C4-2B (cell line): Measurements from ENCODE around the gene PHF2.

ENCODE experiments used
- H3K27ac ChIP-seq: fragments of 450-650 bp; 2 replicates; pipeline ENCODE4 v1.5.1; 2017
- CTCF ChIP-seq: fragments of 450-650 bp; conservative IDR thresholded peaks from 2 replicates; pipeline ENCODE4 v1.5.1; 2017; ENCODE audit warnings: mild to moderate bottlenecking
- ZFX ChIP-seq: fragments of 450-650 bp; IDR thresholded peaks from 2 replicates; pipeline ENCODE4 v1.6.1; 2017

Gene PHF2

GRCh38 chr9:93622691-93623090 is 46.3 kb downstream of the PHF2 start:
- TF ChIP-seq CTCF: no peak
- TF ChIP-seq ZFX: no peak
- H3K27ac ChIP-seq: no peak overlapping the region

- H3K27ac ChIP-seq: no peak overlapping the region
Measured at GRCh38 chr9:93623753-93624152, 47.4 kb downstream of the PHF2 start.

GRCh38 chr9:93624431-93624834 is 48.0 kb downstream of the PHF2 start:
- TF ChIP-seq CTCF: no peak
- no peak for TF ChIP-seq ZFX
- no peak overlapping the region for H3K27ac ChIP-seq

More at GRCh38 chr9:93623753-93624152, 47.4 kb downstream of the PHF2 start:
- TF ChIP-seq ZFX (no peak), CTCF (no peak)

GRCh38 chr9:93624977-93625376 is 48.6 kb downstream of the PHF2 start:
- no peak overlapping the region for H3K27ac ChIP-seq
- TF ChIP-seq ZFX (no peak), CTCF (no peak)

GRCh38 chr9:93629920-93630319 is 53.5 kb downstream of the PHF2 start:
- TF ChIP-seq CTCF (no peak), ZFX (no peak)
- no peak overlapping the region for H3K27ac ChIP-seq

- no peak for TF ChIP-seq CTCF
- no peak for TF ChIP-seq ZFX
- no peak overlapping the region for H3K27ac ChIP-seq
Measured at GRCh38 chr9:93630806-93631411, 54.5 kb downstream of the PHF2 start.

- TF ChIP-seq ZFX (no peak), CTCF (no peak)
Measured at GRCh38 chr9:93633492-93634221, 57.3 kb downstream of the PHF2 start.

More at GRCh38 chr9:93633492-93634221, 57.3 kb downstream of the PHF2 start:
- H3K27ac ChIP-seq: no peak overlapping the region
